GM19193 (cell line): Measurements from ENCODE around the gene STRIP2.

ENCODE experiments used
- POLR2A ChIP-seq: IDR thresholded peaks from 4 replicates; pipeline ENCODE4 v1.6.1; 2011; ENCODE audit not compliant: insufficient read depth, insufficient read length; ENCODE audit errors: extremely low read depth

The STRIP2 gene

GRCh38 chr7:129468087-129468486 is 33.9 kb downstream of the STRIP2 start:
- no peak for TF ChIP-seq POLR2A

GRCh38 chr7:129468547-129468946 is 34.3 kb downstream of the STRIP2 start:
- no peak for TF ChIP-seq POLR2A

- TF ChIP-seq POLR2A, result no peak
Measured at GRCh38 chr7:129469930-129470329, 35.7 kb downstream of the STRIP2 start.

DNA sequence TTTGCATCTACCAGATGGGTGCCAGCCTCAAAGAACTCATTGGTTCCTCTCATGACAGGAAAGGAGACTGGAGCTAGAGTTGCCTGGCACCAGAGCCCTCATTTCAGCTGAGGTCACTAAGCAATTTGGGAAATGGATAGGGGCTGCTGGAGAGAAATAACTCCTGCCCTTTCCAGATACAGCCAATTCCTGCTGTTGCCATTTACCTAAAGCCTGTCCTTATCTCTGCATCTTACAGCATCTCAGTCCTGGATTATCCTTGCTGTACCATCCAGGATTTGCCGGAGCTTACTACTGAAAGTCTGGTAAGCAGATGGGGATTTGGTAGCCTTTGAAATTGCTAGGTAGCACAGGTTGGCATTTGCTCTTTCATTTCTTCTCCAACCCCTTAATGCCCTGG is 36.2 kb downstream of the STRIP2 start:
- TF ChIP-seq POLR2A, result no peak

GRCh38 chr7:129471402-129471827 is 37.2 kb downstream of the STRIP2 start:
- TF ChIP-seq POLR2A, result no peak

DNA sequence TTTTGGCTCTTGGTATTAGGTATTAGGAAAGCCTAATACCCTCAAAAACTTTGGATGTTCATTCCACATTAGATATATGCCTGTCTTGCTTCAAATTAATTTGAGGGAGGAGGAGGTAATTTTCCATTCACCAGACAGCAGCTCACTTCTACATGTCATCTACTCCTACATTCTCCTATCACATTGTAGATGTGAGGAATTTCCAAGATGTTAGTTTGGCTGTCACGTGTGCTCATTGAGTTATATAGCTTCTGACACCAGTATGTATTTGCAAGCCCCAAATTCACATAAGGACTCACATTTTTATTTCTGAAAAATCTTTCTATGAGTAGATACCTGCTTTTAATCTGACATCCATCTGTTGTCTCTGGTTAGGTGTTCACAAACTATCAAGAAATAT is 45.6 kb downstream of the STRIP2 start:
- no peak for TF ChIP-seq POLR2A

- TF ChIP-seq POLR2A, result no peak
Measured at GRCh38 chr7:129480674-129481363, 46.6 kb downstream of the STRIP2 start.

DNA sequence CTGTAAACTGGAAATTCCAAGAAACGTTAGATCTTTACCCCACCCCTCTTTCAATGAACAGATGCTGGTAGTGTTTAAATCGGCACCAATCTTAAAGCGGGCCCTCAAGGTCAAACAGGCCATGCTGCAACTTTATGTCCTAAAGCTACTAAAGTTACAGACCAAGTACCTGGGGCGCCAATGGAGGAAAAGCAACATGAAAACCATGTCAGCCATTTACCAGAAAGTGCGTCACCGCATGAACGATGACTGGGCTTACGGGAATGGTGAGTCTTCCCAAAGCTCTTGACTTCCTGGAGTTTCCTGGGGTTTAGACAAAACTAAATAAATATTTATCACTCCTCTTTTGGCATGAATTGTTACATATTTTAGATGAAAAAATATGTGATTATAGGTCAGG is 48.5 kb downstream of the STRIP2 start:
- no peak for TF ChIP-seq POLR2A

GRCh38 chr7:129489491-129489890 is 55.3 kb downstream of the STRIP2 start:
- TF ChIP-seq POLR2A, result no peak

DNA sequence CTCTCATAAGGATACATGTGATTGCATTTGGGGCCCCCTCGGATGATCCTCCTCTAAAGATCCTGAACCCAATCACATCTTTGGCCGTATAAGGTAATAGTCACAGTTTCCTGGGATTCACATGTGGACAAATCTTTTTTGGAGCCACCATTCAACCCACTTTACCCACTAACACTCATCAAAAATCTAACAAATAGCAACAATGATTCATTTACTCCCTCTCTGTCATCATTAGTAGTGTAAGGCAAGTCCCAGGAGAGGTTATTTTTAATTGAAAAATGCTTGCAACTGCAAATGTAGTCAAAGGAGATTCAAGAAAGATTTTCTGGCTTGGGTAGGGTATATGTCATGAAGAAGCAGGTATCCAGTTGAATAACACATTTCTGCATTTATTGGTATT is 58.2 kb downstream of the STRIP2 start:
- no peak for TF ChIP-seq POLR2A

DNA sequence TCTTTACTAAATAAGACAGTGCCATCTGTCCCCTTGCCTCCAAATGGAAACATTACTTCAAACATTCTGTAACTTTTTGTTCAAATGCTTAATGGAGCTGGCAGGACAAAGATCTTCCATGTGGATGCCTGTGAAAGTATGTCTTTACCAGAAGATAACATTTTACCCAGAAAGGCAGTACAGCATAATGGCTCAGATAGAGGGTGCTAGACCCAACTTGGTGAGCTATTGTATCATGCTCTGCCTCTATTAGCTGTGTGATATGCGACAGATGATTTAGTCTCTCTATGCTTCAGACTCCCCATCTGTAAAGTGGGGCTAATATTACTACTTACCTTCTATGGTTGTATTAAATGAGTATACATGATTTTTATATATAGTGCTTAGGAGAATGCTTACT is 59.3 kb downstream of the STRIP2 start:
- TF ChIP-seq POLR2A, result no peak

GRCh38 chr7:129494041-129494440 is 59.8 kb downstream of the STRIP2 start:
- TF ChIP-seq POLR2A, result no peak

GRCh38 chr7:129495987-129496386 is 61.8 kb downstream of the STRIP2 start:
- TF ChIP-seq POLR2A, result no peak

GRCh38 chr7:129496653-129497052 is 62.4 kb downstream of the STRIP2 start:
- TF ChIP-seq POLR2A, result no peak

GRCh38 chr7:129497156-129497555 is 62.9 kb downstream of the STRIP2 start:
- TF ChIP-seq POLR2A, result no peak

DNA sequence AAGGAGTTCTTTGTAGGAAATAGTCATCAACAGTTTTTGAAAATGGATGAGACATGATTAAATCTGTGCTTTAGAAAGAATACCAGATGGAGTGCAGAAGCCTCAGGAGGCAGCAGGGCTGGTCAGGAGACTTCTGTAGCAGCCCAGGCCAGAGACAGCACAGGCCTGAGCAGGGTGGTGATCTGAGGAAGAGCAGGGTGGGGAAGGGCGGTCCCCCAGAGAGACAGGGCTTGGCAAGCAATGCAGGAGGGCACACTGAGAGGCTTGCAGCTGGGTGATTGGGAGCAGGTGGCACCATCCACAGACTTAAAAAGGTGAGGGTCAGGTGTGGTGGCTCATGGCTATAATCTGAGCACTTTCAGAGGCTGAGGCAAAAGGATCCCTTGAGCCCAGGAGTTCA is 63.8 kb downstream of the STRIP2 start:
- no peak for TF ChIP-seq POLR2A

DNA sequence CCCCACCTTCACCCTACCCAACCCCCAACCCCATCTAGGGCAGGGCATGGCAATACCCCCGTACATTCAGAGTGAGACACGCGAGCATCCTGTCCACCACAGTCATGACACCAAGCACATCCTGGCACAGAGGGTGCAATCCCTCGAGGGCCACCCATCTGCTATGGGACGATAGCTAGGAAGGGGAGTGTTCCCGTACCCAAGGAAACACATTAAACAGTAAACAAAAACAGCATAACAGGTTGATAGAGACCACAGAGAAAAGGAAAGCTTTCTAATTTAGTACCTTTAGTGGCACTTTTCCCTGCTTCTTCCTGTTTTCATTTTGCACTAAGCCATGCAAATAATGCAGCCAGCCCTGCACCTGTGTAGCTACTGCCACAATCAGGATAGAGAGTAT is 65.8 kb downstream of the STRIP2 start:
- no peak for TF ChIP-seq POLR2A
